ENCODE data around the gene PFDN2. TPM values are rescaled to one million over a fixed set of nuclear protein-coding genes. Genes with fewer than 3 reads are reported as not detected.
A peak's percentile ranks its signal among the peaks of the same experiment; 100 is the strongest.

Gene PFDN2
- total RNA-seq, 1 experiment from 2014 or later, result 98.6 TPM

DNA sequence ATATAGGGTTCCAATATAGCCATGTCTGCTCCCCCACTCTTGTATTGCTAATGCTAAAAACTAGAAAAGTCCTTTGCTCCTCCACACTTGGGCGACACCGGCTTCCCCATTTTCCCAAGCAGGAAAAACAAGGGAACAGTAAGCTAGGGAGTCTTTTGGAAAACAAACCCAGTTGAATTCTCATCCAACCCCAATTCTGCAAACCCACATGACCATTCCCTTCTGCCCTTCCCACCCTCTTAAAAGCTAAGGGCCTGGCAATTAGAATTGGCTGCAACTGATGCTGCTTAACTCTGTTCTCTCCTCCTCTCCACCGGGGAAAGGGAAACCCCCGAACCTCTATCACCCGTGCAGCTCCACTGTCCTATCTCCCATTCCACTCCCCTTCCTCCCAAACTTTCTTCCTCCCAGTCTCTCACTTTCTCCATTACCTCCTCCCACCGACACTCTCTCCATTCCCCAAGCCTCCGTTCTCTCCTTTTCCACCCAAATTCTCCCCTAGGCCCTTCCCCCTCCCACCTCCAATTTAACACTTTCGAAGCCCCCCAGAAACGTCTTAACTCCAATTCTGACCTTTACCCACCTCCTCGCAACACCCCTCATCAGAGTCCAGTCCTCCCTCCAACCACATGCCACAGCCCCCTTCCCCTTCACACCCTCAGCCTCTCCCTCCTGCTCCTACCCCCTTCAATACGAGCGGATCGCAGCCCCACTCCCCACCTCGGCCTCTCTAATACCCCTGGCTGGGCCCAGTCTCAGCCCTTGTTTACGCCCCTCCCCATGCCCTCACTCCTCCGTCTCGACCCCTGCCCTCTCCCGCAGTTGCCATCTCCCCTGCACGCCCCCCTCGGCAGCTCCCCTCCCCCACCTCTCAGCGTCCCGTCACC, 13.9 kb upstream of the PFDN2 start:
- Histone ChIP-seq H3K4me3 (ENCODE audit: low read depth in 2 of 2, low read length in 2 of 2) (peak overlapping the region; percentile 96 to 99), H3K36me3 (ENCODE audit: control insufficient read depth, insufficient read depth, low read length) (peaks cover 16% of the 10 kb centered on the region), H3K9me3 (ENCODE audit: control insufficient read depth, insufficient read depth, low read depth, low read length) (no peaks in the 10 kb centered on the region), H3K27ac (ENCODE audit: low read length) (peak overlapping the region; percentile 91), H3K4me1 (ENCODE audit: control insufficient read depth, insufficient read depth, low read length) (peaks cover 14% of the 10 kb centered on the region), H3K27me3 (ENCODE audit: control insufficient read depth, insufficient read depth, low read length) (no peaks in the 10 kb centered on the region)
- in situ Hi-C loops (cut with HindIII; ENCODE audit: low pct_unique_long_range_greater_than_20kb, low sequenced_read_pairs) (no loop called here), intact Hi-C loops (cut with micrococcal nuclease; ENCODE audit: unreplicated experiment) (no loop called here)
- ChIA-PET CTCF (no interaction called here), POLR2A (interaction anchor here (0.5 to 1.4 kb wide), 4 partner anchors 19 to 1214 kb away, joined by 3 read pairs; no protein-coding TSS in a partner anchor)
- peak; percentile 22 for ATAC-seq
- no peak for DNase-seq (ENCODE audit: low read depth, low spot score)
- no peak for TF ChIP-seq TCF7L2 (IDR thresholded peaks at IDR 0.05; ENCODE audit: low read depth, low read length)
- TF ChIP-seq SIN3A (IDR thresholded peaks at IDR 0.05; ENCODE audit: borderline replicate concordance, insufficient read depth, low read depth, low read length), result 0 out of 2 replicates have a peak, but pooled peaks have one; percentile 7
- BruUV-seq (replicated peaks), result no TSS peak

DNA sequence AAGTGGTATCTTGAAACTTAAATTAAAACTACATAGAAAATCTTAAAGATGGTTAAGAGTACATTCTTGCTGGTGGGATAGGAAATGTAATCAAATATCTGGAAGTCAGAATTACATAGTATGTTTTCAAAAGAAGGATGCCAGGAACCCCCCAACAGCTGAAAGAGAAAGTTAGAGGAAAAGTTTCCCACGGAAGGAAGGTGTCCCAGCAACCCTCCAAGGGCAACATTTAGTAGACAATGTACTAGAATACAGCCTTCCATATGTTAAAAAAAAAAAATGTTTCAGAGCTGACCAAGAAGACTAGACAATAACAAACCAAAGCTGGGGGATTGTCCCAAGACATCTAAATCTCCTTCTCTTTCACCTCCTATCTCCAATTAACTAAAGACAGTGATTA, 12.4 kb upstream of the PFDN2 start:
- ChIA-PET POLR2A (no interaction called here), CTCF (no interaction called here)
- DNase-seq (ENCODE audit: low read depth, low spot score), result no peak
- TF ChIP-seq POLR2AphosphoS5 (IDR thresholded peaks at IDR 0.05; ENCODE audit: low read depth, low read length) (no peak), TCF7L2 (IDR thresholded peaks at IDR 0.05; ENCODE audit: low read depth, low read length) (no peak), SIN3A (IDR thresholded peaks at IDR 0.05; ENCODE audit: borderline replicate concordance, insufficient read depth, low read depth, low read length) (no peak)
- TF ChIP-seq, protein P1, sequence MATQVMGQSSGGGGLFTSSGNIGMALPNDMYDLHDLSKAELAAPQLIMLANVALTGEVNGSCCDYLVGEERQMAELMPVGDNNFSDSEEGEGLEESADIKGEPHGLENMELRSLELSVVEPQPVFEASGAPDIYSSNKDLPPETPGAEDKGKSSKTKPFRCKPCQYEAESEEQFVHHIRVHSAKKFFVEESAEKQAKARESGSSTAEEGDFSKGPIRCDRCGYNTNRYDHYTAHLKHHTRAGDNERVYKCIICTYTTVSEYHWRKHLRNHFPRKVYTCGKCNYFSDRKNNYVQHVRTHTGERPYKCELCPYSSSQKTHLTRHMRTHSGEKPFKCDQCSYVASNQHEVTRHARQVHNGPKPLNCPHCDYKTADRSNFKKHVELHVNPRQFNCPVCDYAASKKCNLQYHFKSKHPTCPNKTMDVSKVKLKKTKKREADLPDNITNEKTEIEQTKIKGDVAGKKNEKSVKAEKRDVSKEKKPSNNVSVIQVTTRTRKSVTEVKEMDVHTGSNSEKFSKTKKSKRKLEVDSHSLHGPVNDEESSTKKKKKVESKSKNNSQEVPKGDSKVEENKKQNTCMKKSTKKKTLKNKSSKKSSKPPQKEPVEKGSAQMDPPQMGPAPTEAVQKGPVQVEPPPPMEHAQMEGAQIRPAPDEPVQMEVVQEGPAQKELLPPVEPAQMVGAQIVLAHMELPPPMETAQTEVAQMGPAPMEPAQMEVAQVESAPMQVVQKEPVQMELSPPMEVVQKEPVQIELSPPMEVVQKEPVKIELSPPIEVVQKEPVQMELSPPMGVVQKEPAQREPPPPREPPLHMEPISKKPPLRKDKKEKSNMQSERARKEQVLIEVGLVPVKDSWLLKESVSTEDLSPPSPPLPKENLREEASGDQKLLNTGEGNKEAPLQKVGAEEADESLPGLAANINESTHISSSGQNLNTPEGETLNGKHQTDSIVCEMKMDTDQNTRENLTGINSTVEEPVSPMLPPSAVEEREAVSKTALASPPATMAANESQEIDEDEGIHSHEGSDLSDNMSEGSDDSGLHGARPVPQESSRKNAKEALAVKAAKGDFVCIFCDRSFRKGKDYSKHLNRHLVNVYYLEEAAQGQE (IDR thresholded peaks at IDR 0.05; ENCODE audit: insufficient read depth in 1 of 2, low read depth in 2 of 2, low read length in 1 of 2), result no peak
- TF ChIP-seq, protein P2, sequence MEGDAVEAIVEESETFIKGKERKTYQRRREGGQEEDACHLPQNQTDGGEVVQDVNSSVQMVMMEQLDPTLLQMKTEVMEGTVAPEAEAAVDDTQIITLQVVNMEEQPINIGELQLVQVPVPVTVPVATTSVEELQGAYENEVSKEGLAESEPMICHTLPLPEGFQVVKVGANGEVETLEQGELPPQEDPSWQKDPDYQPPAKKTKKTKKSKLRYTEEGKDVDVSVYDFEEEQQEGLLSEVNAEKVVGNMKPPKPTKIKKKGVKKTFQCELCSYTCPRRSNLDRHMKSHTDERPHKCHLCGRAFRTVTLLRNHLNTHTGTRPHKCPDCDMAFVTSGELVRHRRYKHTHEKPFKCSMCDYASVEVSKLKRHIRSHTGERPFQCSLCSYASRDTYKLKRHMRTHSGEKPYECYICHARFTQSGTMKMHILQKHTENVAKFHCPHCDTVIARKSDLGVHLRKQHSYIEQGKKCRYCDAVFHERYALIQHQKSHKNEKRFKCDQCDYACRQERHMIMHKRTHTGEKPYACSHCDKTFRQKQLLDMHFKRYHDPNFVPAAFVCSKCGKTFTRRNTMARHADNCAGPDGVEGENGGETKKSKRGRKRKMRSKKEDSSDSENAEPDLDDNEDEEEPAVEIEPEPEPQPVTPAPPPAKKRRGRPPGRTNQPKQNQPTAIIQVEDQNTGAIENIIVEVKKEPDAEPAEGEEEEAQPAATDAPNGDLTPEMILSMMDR (IDR thresholded peaks at IDR 0.05), result no peak
- Histone ChIP-seq H3K36me3 (ENCODE audit: control insufficient read depth, insufficient read depth, low read length) (peaks cover 16% of the 10 kb centered on the region), H3K4me3 (ENCODE audit: low read depth in 2 of 2, low read length in 2 of 2) (no peak overlapping the region), H3K27ac (ENCODE audit: low read length) (0 out of 2 replicates have a peak overlapping the region, but pooled peaks have one; percentile 45), H3K9me3 (ENCODE audit: control insufficient read depth, insufficient read depth, low read depth, low read length) (no peaks in the 10 kb centered on the region), H3K4me1 (ENCODE audit: control insufficient read depth, insufficient read depth, low read length) (peaks cover 14% of the 10 kb centered on the region), H3K27me3 (ENCODE audit: control insufficient read depth, insufficient read depth, low read length) (no peaks in the 10 kb centered on the region)
- no peak for ATAC-seq
- intact Hi-C loops (cut with micrococcal nuclease; ENCODE audit: unreplicated experiment) (no loop called here), in situ Hi-C loops (cut with HindIII; ENCODE audit: low pct_unique_long_range_greater_than_20kb, low sequenced_read_pairs) (no loop called here)
- no TSS peak for BruUV-seq (replicated peaks)
